ENCODE data around the gene EVX1. TPM values are rescaled to one million over a fixed set of nuclear protein-coding genes. Genes with fewer than 3 reads are reported as not detected.
A peak's percentile ranks its signal among the peaks of the same experiment; 100 is the strongest.

Gene EVX1
- total and polyA plus RNA-seq, 2 of the 8 experiments (the other 6 are each of a cell fraction or from before 2014, with no cell fraction given): not detected

GRCh38 chr7:27297356-27297755 lies 54.8 kb downstream of the EVX1 start:
- Histone ChIP-seq H3K4me2 (ENCODE audit: insufficient read depth in 1 of 2, low read depth in 2 of 2, low read length in 2 of 2) (no peak overlapping the region), H3K23me2 (ENCODE audit: low read depth, low read length) (peaks cover 2% of the 10 kb centered on the region; the same call in 1 of the 2 replicates), H4K8ac (ENCODE audit: extremely low read depth, insufficient read depth, low read length) (no peak overlapping the region), H4K91ac (replicated peaks; ENCODE audit: insufficient read length, low read length) (no peak overlapping the region), H2BK120ac (replicated peaks; ENCODE audit: low read depth, low read length) (no peak overlapping the region), H3K14ac (ENCODE audit: insufficient read length) (no peak overlapping the region), H3K27ac (ENCODE audit: low read depth, low read length) (no peak overlapping the region), H4K20me1 (replicated peaks in 1 of 2; ENCODE audit: control insufficient read depth in 1 of 2, insufficient read depth in 2 of 2, low read length in 2 of 2) (no peaks in the 10 kb centered on the region), H3K56ac (replicated peaks; ENCODE audit: insufficient read length, low read depth, low read length) (no peak overlapping the region), H3K9ac (replicated peaks in 1 of 4; ENCODE audit: extremely low read depth in 1 of 4, low read depth in 3 of 4, low read length in 3 of 4) (no peak overlapping the region), H4K5ac (ENCODE audit: insufficient read length, low read depth, low read length) (no peak overlapping the region), H3K79me2 (ENCODE audit: control insufficient read depth in 1 of 2, insufficient read depth in 2 of 2, low read length in 2 of 2) (no peaks in the 10 kb centered on the region), H2BK12ac (ENCODE audit: low read depth, low read length) (no peak overlapping the region), H3K18ac (ENCODE audit: extremely low read depth, low read length) (no peak overlapping the region), H3K36me3 (ENCODE audit: control insufficient read depth in 2 of 4, insufficient read depth in 4 of 4, low read length in 3 of 4) (no peaks in the 10 kb centered on the region), H3K79me1 (ENCODE audit: low read depth, low read length) (no peaks in the 10 kb centered on the region), H3K4me3 (ENCODE audit: extremely low read depth in 1 of 4, insufficient read depth in 2 of 4, low read depth in 3 of 4, low read length in 4 of 4) (no peak overlapping the region), H2BK20ac (ENCODE audit: low read length) (no peak overlapping the region), H3K4me1 (replicated peaks in 1 of 4; ENCODE audit: control insufficient read depth in 3 of 4, insufficient read depth in 4 of 4, low read length in 3 of 4) (no peaks in the 10 kb centered on the region), H3K27me3 (replicated peaks in 1 of 4; ENCODE audit: control insufficient read depth in 3 of 4, extremely low read depth in 1 of 4, insufficient read depth in 3 of 4, low read length in 3 of 4) (no peaks in the 10 kb centered on the region), H3K4ac (replicated peaks; ENCODE audit: insufficient read length, low read depth, low read length) (no peak overlapping the region), H2BK5ac (ENCODE audit: low read depth, low read length) (no peak overlapping the region), H2AFZ (ENCODE audit: low read length) (peak overlapping the region; percentile 83), H3K23ac (ENCODE audit: insufficient read length) (no peak overlapping the region), H2BK15ac (ENCODE audit: low read length) (0 out of 2 replicates have a peak overlapping the region, but pooled peaks have one; percentile 61), H2AK5ac (ENCODE audit: low read depth, low read length) (no peak overlapping the region), H3K9me3 (ENCODE audit: insufficient read depth in 2 of 2, low read depth in 1 of 2, low read length in 1 of 2) (no peaks in the 10 kb centered on the region)
- TF ChIP-seq TBP (IDR thresholded peaks at IDR 0.05; ENCODE audit: low read depth, low read length): no peak
- no peak for TF ChIP-seq PHF8 (conservative IDR thresholded peaks at IDR 0.05; ENCODE audit: low read depth, low read length)
- TF ChIP-seq EZH2 (IDR thresholded peaks at IDR 0.05; ENCODE audit: low read depth, low read length, severe bottlenecking): no peak
- no peak for TF ChIP-seq RAD21 (IDR thresholded peaks at IDR 0.05 in 1 of 2, conservative IDR thresholded peaks at IDR 0.05 in 1 of 2; ENCODE audit: low read depth in 2 of 2, low read length in 2 of 2)
- no peak for TF ChIP-seq SAP30 (IDR thresholded peaks at IDR 0.05; ENCODE audit: insufficient read depth, insufficient replicate concordance, low read length)
- no peak for TF ChIP-seq ZNF274 (IDR thresholded peaks at IDR 0.05; ENCODE audit: borderline replicate concordance, extremely low read depth, low read length)
- no peak for TF ChIP-seq KDM5A (IDR thresholded peaks at IDR 0.05; ENCODE audit: low read length)
- TF ChIP-seq KDM4A (IDR thresholded peaks at IDR 0.05; ENCODE audit: low read depth, low read length, severe bottlenecking): no peak
- TF ChIP-seq RBBP5 (IDR thresholded peaks at IDR 0.05; ENCODE audit: borderline replicate concordance, low read depth, low read length): no peak
- TF ChIP-seq SIRT6 (IDR thresholded peaks at IDR 0.05; ENCODE audit: low read length): no peak
- no peak for TF ChIP-seq CEBPB (IDR thresholded peaks at IDR 0.05; ENCODE audit: low read depth, low read length)
- no peak for TF ChIP-seq SRF (IDR thresholded peaks at IDR 0.05; ENCODE audit: low read depth, low read length)
- no peak for TF ChIP-seq FOSL1 (IDR thresholded peaks at IDR 0.05; ENCODE audit: insufficient read depth, low read depth, low read length)
- no peak for TF ChIP-seq SP2 (IDR thresholded peaks at IDR 0.05; ENCODE audit: low read length)
- CTCF ChIA-PET (ENCODE audit: partially characterized antibody): no interaction called here
- 73% methylated on average over 8 of the region's 8 CpGs; no CpG with 5 or more reads in 1 of the 2 experiments for WGBS, 2 experiments (ENCODE audit: extremely low coverage in 1 of 2, insufficient coverage in 1 of 2, insufficient read length in 1 of 2, insufficient replicate concordance in 2 of 2, low coverage in 1 of 2, low lambda C conversion rate in 2 of 2, missing lambda C conversion rate in 1 of 2)
- DNase-seq (ENCODE audit: low read depth in 1 of 2, low spot score in 2 of 2): no peak
- FAIRE-seq: no peak
- POLR2A ChIA-PET (ENCODE audit: partially characterized antibody): no interaction called here

Measured in H1 (cell line).